Effector CD8-positive, alpha-beta T cell (primary cell): Measurements from ENCODE around the gene MORN1.

Source experiments
- DNase-seq: peaks from one replicate; lab custom pipeline; 2025; lab: John Stamatoyannopoulos, UW

The MORN1 gene

GRCh38 chr1:2352341-2352896, 38.9 kb downstream of the MORN1 start:
- no peak for DNase-seq

- DNase-seq: no peak
Observed at GRCh38 chr1:2351723-2352122, 39.6 kb downstream of the MORN1 start.

- no peak for DNase-seq
Observed at GRCh38 chr1:2350911-2351655, 40.3 kb downstream of the MORN1 start.

GRCh38 chr1:2350501-2350900, 40.9 kb downstream of the MORN1 start:
- no peak for DNase-seq

GRCh38 chr1:2349806-2350205, 41.5 kb downstream of the MORN1 start:
- DNase-seq: no peak

- DNase-seq: no peak
Observed at GRCh38 chr1:2348346-2349325, 42.7 kb downstream of the MORN1 start.

- no peak for DNase-seq
Observed at GRCh38 chr1:2347896-2348295, 43.5 kb downstream of the MORN1 start.

- no peak for DNase-seq
Observed at GRCh38 chr1:2347409-2347785, 44.0 kb downstream of the MORN1 start.

GRCh38 chr1:2346691-2347408, 44.5 kb downstream of the MORN1 start:
- DNase-seq: no peak

GRCh38 chr1:2345297-2346075, 45.9 kb downstream of the MORN1 start:
- no peak for DNase-seq

GRCh38 chr1:2344744-2345296, 46.5 kb downstream of the MORN1 start:
- no peak for DNase-seq

GRCh38 chr1:2344121-2344681, 47.2 kb downstream of the MORN1 start:
- DNase-seq: no peak

- DNase-seq: no peak
Observed at GRCh38 chr1:2343023-2343935, 48.1 kb downstream of the MORN1 start.

GRCh38 chr1:2342384-2343022, 48.9 kb downstream of the MORN1 start:
- no peak for DNase-seq

- DNase-seq: no peak
Observed at GRCh38 chr1:2341706-2342383, 49.5 kb downstream of the MORN1 start.

GRCh38 chr1:2340918-2341254, 50.5 kb downstream of the MORN1 start:
- no peak for DNase-seq

- no peak for DNase-seq
Observed at GRCh38 chr1:2340086-2340917, 51.1 kb downstream of the MORN1 start.
